NOMO-1 treated with dmso at 0.1 percent for 144 hours (cell line): ENCODE data around the gene OVCA2.
A peak's percentile ranks its signal among the peaks of the same experiment; 100 is the strongest.

Experiments used
- DNase-seq: peaks from one replicate; lab custom pipeline; 2025; ENCODE audit not compliant: unreplicated experiment; lab: John Stamatoyannopoulos, UW

OVCA2 gene

DNA sequence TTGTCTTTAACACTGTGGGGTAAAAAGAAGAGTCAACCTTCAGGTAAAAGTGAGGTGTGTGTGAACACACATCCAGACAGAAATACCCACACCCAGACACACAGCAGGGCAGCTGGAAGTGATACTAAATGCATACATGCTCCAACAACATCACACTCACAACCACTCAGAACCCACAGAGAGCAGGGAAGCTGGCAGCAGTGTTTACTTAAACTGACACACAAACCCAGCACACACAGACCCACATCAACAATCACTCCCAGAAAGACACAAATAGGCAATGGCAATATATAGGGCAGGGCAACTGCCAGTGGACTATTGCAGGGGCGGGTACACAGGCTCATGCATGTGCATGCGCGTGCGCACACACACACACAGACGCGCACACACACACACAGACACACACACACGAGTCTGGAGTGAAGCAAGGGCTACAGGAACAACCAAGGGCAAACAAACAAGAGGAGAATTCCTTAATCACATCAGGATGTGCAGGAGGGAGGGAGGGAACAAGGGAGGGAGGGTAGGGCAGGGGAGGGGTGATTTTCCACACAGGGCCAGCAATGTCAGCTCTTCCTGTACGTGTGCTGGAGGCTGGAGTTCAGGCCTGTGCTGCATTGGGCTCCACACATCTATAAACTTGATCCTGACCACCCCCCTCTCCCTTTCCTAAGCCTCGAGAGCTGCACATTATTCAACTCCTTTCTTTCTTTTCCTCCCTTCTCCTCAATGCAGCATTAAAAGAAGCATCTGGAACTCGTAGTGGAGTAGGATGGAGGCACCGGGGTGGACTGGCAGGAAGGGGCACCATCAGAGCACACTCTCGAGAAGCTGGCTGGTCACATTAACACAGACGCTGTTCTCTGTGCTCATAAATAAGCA, 43.2 kb downstream of the OVCA2 start:
- DNase-seq, result no peak

DNA sequence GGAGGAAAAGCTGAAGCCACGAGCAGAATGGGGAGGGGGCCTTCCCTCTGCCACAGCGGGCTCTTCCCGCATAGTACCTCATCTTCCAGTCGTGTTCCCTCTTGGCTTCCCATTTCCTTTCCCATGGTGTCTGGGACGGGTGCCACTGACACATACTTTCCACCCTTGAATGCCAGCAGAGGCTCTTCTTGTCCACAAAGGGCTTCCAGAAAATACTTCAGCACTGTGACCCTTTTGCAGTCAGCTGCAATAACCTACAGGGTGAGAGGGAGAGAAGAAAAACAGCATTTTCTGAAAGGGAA, 43.8 kb downstream of the OVCA2 start:
- no peak for DNase-seq

DNA sequence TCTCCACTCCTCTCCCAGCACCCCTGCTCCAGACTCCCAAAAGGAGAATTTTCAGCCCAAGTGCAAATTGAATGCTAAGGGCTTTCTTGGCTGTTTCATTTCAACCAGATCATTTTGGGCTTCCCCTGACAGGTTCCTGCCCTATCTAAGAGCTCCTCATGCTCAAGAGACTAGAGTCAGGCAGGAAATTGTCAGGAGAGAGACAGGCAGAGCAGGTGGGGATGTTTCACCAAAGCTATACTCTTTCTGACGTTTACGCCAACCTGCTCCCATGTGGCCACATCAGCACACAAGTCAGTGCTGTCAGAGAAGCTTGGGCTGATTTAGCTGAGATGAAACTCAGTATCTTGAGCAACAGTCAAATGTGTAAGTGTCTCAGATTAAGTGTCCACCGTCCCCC, 44.5 kb downstream of the OVCA2 start:
- DNase-seq, result no peak

DNA sequence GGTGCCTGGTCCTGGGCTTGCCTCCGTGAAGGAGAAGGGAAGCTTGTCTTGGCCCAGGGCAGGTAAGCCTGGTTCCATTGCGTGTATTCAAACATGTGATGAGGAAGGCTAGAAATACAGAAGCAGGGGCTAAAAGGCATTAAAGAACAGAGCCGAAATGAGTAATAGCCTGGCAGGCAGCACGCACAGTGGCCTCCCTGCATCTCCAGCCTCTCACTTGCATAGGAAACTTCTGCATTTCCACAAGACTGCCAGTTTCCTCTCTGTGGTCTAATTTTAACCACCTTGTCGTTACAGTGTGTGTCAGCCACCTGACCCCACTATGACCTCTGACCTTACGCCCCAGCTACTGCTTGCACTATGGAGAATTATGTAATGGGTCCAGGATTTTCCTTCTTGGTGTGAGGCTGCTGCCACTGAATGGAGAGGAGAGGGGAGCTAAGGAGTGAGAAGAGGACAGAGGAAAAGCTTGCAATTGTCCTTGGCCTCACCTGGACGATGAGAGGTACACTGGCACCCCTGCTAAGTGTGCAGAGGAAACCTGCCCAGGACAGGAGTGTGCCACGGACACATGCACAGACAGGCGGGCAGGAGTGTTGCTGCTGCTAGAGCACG, 45.9 kb downstream of the OVCA2 start:
- DNase-seq, result peak; percentile 97

DNA sequence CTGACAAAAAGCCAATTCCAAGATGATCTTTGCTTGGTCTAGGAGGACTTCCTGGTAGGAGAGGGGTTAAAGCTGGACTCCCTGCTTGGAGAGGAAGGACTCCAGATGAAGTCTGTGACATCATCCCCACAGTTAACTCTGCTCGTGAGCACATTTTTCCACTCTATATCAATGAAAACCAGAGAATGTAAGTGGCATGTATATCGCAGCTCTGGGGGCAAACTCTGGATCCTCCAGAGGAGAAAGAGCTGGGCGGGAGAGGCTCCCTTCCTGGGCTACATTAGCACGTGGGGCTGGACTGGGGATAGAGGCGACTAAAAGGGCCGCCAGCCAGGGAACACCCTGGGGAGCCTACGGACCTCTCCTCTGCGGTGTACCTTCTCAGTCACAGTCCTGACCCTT, 47.2 kb downstream of the OVCA2 start:
- no peak for DNase-seq

DNA sequence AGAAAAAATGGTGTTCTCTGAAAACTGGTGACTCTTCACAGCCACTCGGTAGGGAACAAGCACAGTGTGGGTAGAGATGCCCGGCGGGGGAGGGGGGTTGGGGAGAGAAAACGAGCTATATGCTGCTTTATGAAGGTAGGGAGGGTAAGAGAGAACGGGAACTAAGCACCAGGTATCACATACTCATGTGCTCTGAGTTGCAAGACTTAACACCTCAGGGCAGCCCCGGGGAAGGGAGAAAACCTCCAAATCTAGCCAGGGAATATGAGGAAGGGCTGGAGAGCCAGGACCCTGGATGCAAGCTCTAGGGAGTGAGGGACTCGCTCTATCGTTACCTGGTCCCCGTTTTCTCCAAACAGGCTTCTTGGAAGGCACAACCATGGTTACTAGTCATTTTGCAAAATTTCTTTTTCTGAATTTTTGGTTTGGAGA, 48.4 kb downstream of the OVCA2 start:
- DNase-seq, result no peak

DNA sequence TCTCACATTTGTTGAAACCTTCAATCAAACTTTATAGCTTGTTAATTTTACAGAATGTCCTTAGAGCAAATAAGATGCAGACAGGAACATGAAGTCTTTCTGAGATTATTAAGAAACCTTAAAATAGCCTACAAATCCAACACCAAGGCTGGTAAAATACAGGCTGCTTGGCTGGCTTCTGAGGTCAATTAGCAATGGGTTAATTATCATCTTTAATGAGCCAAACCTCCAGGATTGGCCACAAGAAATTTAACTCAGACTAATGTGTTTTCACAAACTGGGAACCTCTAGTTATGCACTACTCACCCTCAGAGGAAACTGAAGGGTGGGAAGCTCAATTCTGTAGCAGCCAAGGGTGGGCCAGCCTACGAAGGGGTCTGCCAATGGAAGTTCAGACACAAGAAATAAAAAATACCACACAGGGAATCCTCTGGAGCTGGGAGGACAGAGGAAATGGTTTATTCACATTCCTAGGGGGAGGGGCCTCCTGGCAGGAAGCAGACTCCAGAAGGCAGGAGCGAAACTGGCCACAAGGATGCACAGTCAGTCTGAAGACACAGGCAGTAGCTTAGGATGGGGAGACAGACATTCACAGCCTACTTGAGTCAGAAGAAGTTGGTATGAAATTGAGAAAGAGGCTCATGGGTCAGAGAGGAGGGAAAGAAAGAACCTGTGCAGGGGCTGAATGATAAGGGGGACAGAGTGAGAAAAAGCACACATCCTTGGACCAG, 49.1 kb downstream of the OVCA2 start:
- no peak for DNase-seq

DNA sequence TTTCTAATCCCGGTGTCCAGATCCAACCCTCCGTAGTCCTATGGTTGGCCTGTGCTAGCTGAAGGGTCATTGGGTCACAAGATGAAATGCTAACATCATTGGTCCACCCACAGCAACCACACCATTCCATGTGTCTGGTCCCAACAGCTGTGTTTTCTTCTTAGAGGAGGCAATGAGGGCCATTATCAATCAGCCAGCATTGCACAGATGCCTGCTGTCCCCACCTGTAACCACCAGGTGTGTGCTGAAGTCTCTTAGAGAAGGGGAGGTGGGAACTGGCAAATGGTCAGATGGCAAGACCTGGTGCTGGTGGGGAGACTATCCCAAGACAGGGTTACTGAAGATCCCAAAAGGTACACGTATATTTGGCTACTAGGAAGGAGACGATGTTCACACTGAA, 50.4 kb downstream of the OVCA2 start:
- no peak for DNase-seq
